Common myeloid progenitor, CD34-positive (primary cell): ENCODE results near the gene NFIA.
A peak's percentile ranks its signal among the peaks of the same experiment; 100 is the strongest.

Source experiments
- CTCF ChIA-PET: fragments of 350-600 bp; sonication (Branson Sonifier 250); formaldehyde crosslinking; loops from one replicate; lab custom pipeline; 2021; ENCODE audit warnings: antibody characterized with exemption; lab: Charles Lee
- POLR2A ChIA-PET: fragments of 350-600 bp; sonication (Branson Sonifier 250); formaldehyde crosslinking; loops from one replicate; lab custom pipeline; 2021; ENCODE audit warnings: antibody characterized with exemption; lab: Charles Lee
- DNase-seq, 3 donors: peaks; one replicate each; pipeline versions ENCODE4 v3.0.0 to v3.0.0-alpha.2; 2013
- H3K27ac ChIP-seq, 2 experiments: 1 replicate in 1 of 2; 2 replicates in 1 of 2; pipeline ENCODE4 v1.7.0; 2013; ENCODE audit warnings: inconsistent platforms in 2 of 2, low read length in 2 of 2, mild to moderate bottlenecking in 2 of 2, low read depth in 1 of 2, moderate library complexity in 1 of 2; ENCODE audit not compliant: severe bottlenecking in 2 of 2, insufficient read depth in 1 of 2, poor library complexity in 1 of 2
- H3K27me3 ChIP-seq, 5 experiments: replicated peaks in 2 of 5; 1 replicate in 3 of 5; 2 replicates in 2 of 5; pipeline versions ENCODE4 v1.6.1 to v1.7.0; 2013; ENCODE audit warnings: low read length in 4 of 5, mild to moderate bottlenecking in 2 of 5, moderate library complexity in 2 of 5, inconsistent platforms in 1 of 5; ENCODE audit not compliant: insufficient read depth in 5 of 5, control insufficient read depth in 4 of 5
- H3K36me3 ChIP-seq, 4 experiments: 1 replicate in 2 of 4; 2 replicates in 2 of 4; pipeline versions ENCODE4 v1.6.1 to v1.7.0; 2013; ENCODE audit warnings: low read length in 3 of 4, control low read depth in 1 of 4, mild to moderate bottlenecking in 1 of 4; ENCODE audit not compliant: control insufficient read depth in 4 of 4, insufficient read depth in 4 of 4
- H3K4me1 ChIP-seq, 4 experiments: 1 replicate in 3 of 4; 2 replicates in 1 of 4; pipeline versions ENCODE4 v1.6.1 to v1.7.1; 2013; ENCODE audit warnings: low read length in 3 of 4, mild to moderate bottlenecking in 3 of 4, control low read depth in 1 of 4, inconsistent platforms in 1 of 4, moderate library complexity in 1 of 4; ENCODE audit not compliant: control insufficient read depth in 4 of 4, insufficient read depth in 4 of 4; ENCODE audit errors: control extremely low read depth in 1 of 4
- H3K4me3 ChIP-seq, 7 experiments: 1 replicate in 4 of 7; 2 replicates in 3 of 7; pipeline versions ENCODE4 v1.5.1 to v1.7.0; 2013; ENCODE audit warnings: mild to moderate bottlenecking in 7 of 7, low read length in 6 of 7, moderate library complexity in 6 of 7, inconsistent platforms in 2 of 7, low read depth in 2 of 7, control low read depth in 1 of 7; ENCODE audit not compliant: insufficient read depth in 4 of 7, control insufficient read depth in 1 of 7; ENCODE audit errors: extremely low read depth in 1 of 7
- H3K9me3 ChIP-seq, 5 experiments: 1 replicate in 4 of 5; 2 replicates in 1 of 5; pipeline versions ENCODE4 v1.6.1 to v1.7.1; 2013; ENCODE audit warnings: low read length in 4 of 5, mild to moderate bottlenecking in 2 of 5, inconsistent platforms in 1 of 5, low read depth in 1 of 5, moderate library complexity in 1 of 5; ENCODE audit not compliant: control insufficient read depth in 4 of 5, insufficient read depth in 2 of 5; ENCODE audit errors: control extremely low read depth in 1 of 5
- WGBS: methylation state at CpG from one replicate; pipeline ENCODE4 v1.1.5; 2013; ENCODE audit not compliant: insufficient coverage; 5-methylcytosine and 5-hydroxymethylcytosine counted together

NFIA gene

GRCh38 chr1:61377242-61377958 is 295.0 kb downstream of the NFIA start:
- Histone ChIP-seq H3K4me1 (no peaks in the 10 kb centered on the region), H3K9me3 (no peaks in the 10 kb centered on the region), H3K27me3 (no peaks in the 10 kb centered on the region), H3K36me3 (peaks cover 0 to 5% (median 0%) of the 10 kb centered on the region in 4 experiments), H3K27ac (no peak overlapping the region), H3K4me3 (no peak overlapping the region)
- ChIA-PET POLR2A (no interaction called here), CTCF (no interaction called here)
- DNase-seq, result no peak
- 95% methylated on average over 2 of the region's 7 CpGs for WGBS

- H3K9me3 ChIP-seq, result no peaks in the 10 kb centered on the region
- no peak overlapping the region for H3K4me3 ChIP-seq
- WGBS, result 93% methylated on average over 3 of the region's 4 CpGs
- ChIA-PET POLR2A (no interaction called here), CTCF (no interaction called here)
- H3K4me1 ChIP-seq, result no peaks in the 10 kb centered on the region
- H3K36me3 ChIP-seq, result peaks cover 0 to 11% (median 3%) of the 10 kb centered on the region in 4 experiments
- no peaks in the 10 kb centered on the region for H3K27me3 ChIP-seq
- DNase-seq, result no peak
- H3K27ac ChIP-seq, result no peak overlapping the region
These were observed 296.3 kb downstream of the NFIA start for GRCh38 chr1:61378494-61379180.

GRCh38 chr1:61379693-61380092 is 297.3 kb downstream of the NFIA start:
- ChIA-PET POLR2A (no interaction called here), CTCF (interaction anchor here (0.5 to 0.7 kb wide), 2 partner anchors 10 to 1344 kb away, joined by 3 to 4 read pairs; no protein-coding TSS in a partner anchor)
- WGBS, result 100% methylated on average over 2 of the region's 2 CpGs

GRCh38 chr1:61380561-61380960 is 298.2 kb downstream of the NFIA start:
- no peaks in the 10 kb centered on the region for H3K9me3 ChIP-seq
- peaks cover 0 to 12% (median 4%) of the 10 kb centered on the region in 4 experiments for H3K36me3 ChIP-seq
- H3K4me3 ChIP-seq, result no peak overlapping the region
- no peak overlapping the region for H3K27ac ChIP-seq
- CTCF ChIA-PET, result no interaction called here
- WGBS, result no CpG with 5 or more reads among the region's 3 CpGs
- POLR2A ChIA-PET, result no interaction called here
- H3K27me3 ChIP-seq, result no peaks in the 10 kb centered on the region
- DNase-seq, result no peak
- H3K4me1 ChIP-seq, result no peaks in the 10 kb centered on the region

More at GRCh38 chr1:61379693-61380092, 297.3 kb downstream of the NFIA start:
- no peaks in the 10 kb centered on the region for H3K9me3 ChIP-seq
- peaks cover 0 to 12% (median 4%) of the 10 kb centered on the region in 4 experiments for H3K36me3 ChIP-seq
- H3K4me1 ChIP-seq, result no peaks in the 10 kb centered on the region
- no peak for DNase-seq
- H3K27ac ChIP-seq, result no peak overlapping the region
- H3K27me3 ChIP-seq, result no peaks in the 10 kb centered on the region
- no peak overlapping the region for H3K4me3 ChIP-seq

GRCh38 chr1:61386323-61386722 is 304.0 kb downstream of the NFIA start:
- Histone ChIP-seq H3K36me3 (peaks cover 0 to 23% (median 9%) of the 10 kb centered on the region in 4 experiments), H3K27me3 (no peaks in the 10 kb centered on the region), H3K9me3 (peaks cover 0 to 11% (median 5%) of the 10 kb centered on the region in 5 experiments), H3K4me1 (peaks cover 0 to 6% (median 0%) of the 10 kb centered on the region in 4 experiments), H3K4me3 (no peak overlapping the region), H3K27ac (no peak overlapping the region)
- no peak for DNase-seq
- WGBS, result 94% methylated on average over 3 of the region's 3 CpGs
- ChIA-PET CTCF (no interaction called here), POLR2A (no interaction called here)

GRCh38 chr1:61386770-61387169 is 304.4 kb downstream of the NFIA start:
- POLR2A ChIA-PET, result no interaction called here
- Histone ChIP-seq H3K4me1 (peaks cover 0 to 6% (median 0%) of the 10 kb centered on the region in 4 experiments), H3K27me3 (no peaks in the 10 kb centered on the region), H3K27ac (no peak overlapping the region), H3K4me3 (no peak overlapping the region), H3K36me3 (peaks cover 0 to 23% (median 9%) of the 10 kb centered on the region in 4 experiments), H3K9me3 (peaks cover 0 to 11% (median 5%) of the 10 kb centered on the region in 5 experiments)
- CTCF ChIA-PET, result no interaction called here
- DNase-seq, result no peak
- WGBS, result 91% methylated on average over 1 of the region's 2 CpGs

- CTCF ChIA-PET, result interaction anchor here (0.6 kb wide), 1 partner anchor 134 kb away, joined by 4 read pairs; no protein-coding TSS in a partner anchor
- H3K4me3 ChIP-seq, result no peak overlapping the region
- H3K4me1 ChIP-seq, result peaks cover 0 to 6% (median 0%) of the 10 kb centered on the region in 4 experiments
- no peak overlapping the region for H3K27ac ChIP-seq
- H3K27me3 ChIP-seq, result no peaks in the 10 kb centered on the region
- H3K36me3 ChIP-seq, result peaks cover 0 to 23% (median 9%) of the 10 kb centered on the region in 4 experiments
- POLR2A ChIA-PET, result no interaction called here
- no CpG with 5 or more reads among the region's 3 CpGs for WGBS
- DNase-seq, result peak in 2 of 3 donors; percentile 29 to 49
- peaks cover 0 to 11% (median 5%) of the 10 kb centered on the region in 5 experiments for H3K9me3 ChIP-seq
These were observed 305.5 kb downstream of the NFIA start for GRCh38 chr1:61387829-61388228.
